Measurements from ENCODE around the gene TKTL1. TPM values are rescaled to one million over a fixed set of nuclear protein-coding genes. Genes with fewer than 3 reads are reported as not detected.
A peak's percentile ranks its signal among the peaks of the same experiment; 100 is the strongest.

TKTL1 gene
- total RNA-seq, 1 donor from 2014 or later, result not detected

GRCh38 chrX:154304846-154305245 is 9.3 kb downstream of the TKTL1 start:
- Mint-ChIP-seq H3K4me1 (ENCODE audit: low read depth) (no peaks in the 10 kb centered on the region), H3K9me3 (ENCODE audit: low read depth) (peaks cover 16% of the 10 kb centered on the region), H3K27ac (no peak overlapping the region), H3K4me3 (ENCODE audit: low read depth) (no peak overlapping the region), H3K36me3 (ENCODE audit: insufficient read depth) (no peaks in the 10 kb centered on the region), H3K27me3 (no peaks in the 10 kb centered on the region)
- DNase-seq (ENCODE audit: low spot score, unreplicated experiment), result no peak
- TF ChIP-seq, protein P1, sequence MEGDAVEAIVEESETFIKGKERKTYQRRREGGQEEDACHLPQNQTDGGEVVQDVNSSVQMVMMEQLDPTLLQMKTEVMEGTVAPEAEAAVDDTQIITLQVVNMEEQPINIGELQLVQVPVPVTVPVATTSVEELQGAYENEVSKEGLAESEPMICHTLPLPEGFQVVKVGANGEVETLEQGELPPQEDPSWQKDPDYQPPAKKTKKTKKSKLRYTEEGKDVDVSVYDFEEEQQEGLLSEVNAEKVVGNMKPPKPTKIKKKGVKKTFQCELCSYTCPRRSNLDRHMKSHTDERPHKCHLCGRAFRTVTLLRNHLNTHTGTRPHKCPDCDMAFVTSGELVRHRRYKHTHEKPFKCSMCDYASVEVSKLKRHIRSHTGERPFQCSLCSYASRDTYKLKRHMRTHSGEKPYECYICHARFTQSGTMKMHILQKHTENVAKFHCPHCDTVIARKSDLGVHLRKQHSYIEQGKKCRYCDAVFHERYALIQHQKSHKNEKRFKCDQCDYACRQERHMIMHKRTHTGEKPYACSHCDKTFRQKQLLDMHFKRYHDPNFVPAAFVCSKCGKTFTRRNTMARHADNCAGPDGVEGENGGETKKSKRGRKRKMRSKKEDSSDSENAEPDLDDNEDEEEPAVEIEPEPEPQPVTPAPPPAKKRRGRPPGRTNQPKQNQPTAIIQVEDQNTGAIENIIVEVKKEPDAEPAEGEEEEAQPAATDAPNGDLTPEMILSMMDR (IDR thresholded peaks at IDR 0.05; ENCODE audit: unreplicated experiment), result no peak

GRCh38 chrX:154305541-154306205 is 10.1 kb downstream of the TKTL1 start:
- TF ChIP-seq, protein P1 (IDR thresholded peaks at IDR 0.05; ENCODE audit: unreplicated experiment), result no peak
- H3K4me3 Mint-ChIP-seq (ENCODE audit: low read depth), result no peak overlapping the region
- peaks cover 12% of the 10 kb centered on the region for H3K9me3 Mint-ChIP-seq (ENCODE audit: low read depth)
- no peak overlapping the region for H3K27ac Mint-ChIP-seq
- no peak for DNase-seq (ENCODE audit: low spot score, unreplicated experiment)
- H3K36me3 Mint-ChIP-seq (ENCODE audit: insufficient read depth), result no peaks in the 10 kb centered on the region
- no peaks in the 10 kb centered on the region for H3K4me1 Mint-ChIP-seq (ENCODE audit: low read depth)
- no peaks in the 10 kb centered on the region for H3K27me3 Mint-ChIP-seq

DNA sequence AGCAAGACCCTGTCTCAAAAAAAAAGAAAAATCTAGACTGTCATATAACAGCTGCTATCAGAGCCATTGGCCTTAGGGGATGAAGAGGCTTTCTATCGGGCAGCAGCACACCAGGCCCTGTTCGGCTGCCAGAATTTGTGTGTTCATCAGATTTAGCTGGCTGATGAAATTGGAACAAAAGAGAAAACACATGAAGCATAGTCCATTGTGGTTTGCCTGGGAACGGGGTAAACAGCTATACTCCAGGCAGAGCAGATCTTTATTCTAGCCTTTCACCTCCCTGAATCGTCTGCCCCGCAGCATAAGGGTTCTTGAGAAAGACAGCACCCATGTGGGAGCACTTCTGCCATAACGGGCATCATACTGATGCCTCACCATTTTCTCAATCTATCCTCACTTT is 11.6 kb downstream of the TKTL1 start:
- Mint-ChIP-seq H3K4me1 (ENCODE audit: low read depth) (no peaks in the 10 kb centered on the region), H3K9me3 (ENCODE audit: low read depth) (peaks cover 20% of the 10 kb centered on the region), H3K27me3 (no peaks in the 10 kb centered on the region), H3K27ac (no peak overlapping the region), H3K36me3 (ENCODE audit: insufficient read depth) (no peaks in the 10 kb centered on the region), H3K4me3 (ENCODE audit: low read depth) (no peak overlapping the region)
- no peak for DNase-seq (ENCODE audit: low spot score, unreplicated experiment)
- TF ChIP-seq, protein P1 (IDR thresholded peaks at IDR 0.05; ENCODE audit: unreplicated experiment), result no peak

DNA sequence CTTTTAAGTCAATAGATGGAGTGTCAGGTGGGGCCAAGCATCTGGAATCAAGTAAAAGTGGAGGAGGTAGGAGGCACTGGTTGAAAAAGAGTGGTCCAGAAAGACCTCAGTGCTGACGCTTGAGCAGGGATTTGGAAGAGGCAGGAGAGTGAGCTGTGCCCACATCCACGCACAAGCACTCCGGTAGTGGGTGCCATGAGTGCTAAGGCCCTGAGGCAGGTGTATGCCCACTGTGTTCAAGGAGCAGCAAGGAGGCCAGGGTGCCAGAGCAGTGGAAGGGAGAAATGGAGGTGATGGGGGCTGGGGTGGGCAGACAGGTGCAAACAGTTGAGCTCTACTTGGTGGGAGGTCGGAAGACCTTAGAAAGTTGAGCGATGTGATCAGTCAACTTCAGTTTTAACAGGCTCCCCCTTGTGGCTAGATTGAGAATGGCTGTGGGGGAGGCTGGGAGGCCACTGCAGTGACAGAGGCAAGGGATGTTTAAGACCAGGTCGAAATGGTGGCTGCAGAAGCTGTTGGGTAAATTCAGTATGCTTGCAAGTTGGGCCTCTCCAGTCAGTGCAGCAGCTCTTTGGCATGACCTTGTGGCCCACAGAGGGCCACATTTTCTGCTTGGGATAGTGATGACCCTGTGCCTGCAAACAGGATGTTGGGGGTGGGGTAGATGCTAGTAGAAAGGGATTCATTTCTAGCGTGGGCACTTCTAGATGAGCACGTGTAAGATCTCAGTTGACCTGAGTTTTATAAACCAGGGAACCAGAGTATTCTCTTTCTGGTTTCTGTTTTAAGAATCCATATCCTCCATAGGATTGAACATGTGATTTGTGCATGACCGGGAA is 12.7 kb downstream of the TKTL1 start:
- Mint-ChIP-seq H3K4me3 (ENCODE audit: low read depth) (no peak overlapping the region), H3K4me1 (ENCODE audit: low read depth) (no peaks in the 10 kb centered on the region), H3K27ac (no peak overlapping the region), H3K9me3 (ENCODE audit: low read depth) (peaks cover 16% of the 10 kb centered on the region), H3K36me3 (ENCODE audit: insufficient read depth) (no peaks in the 10 kb centered on the region), H3K27me3 (no peaks in the 10 kb centered on the region)
- TF ChIP-seq, protein P1 (IDR thresholded peaks at IDR 0.05; ENCODE audit: unreplicated experiment), result peak; percentile 61
- DNase-seq (ENCODE audit: low spot score, unreplicated experiment), result peak; percentile 38

DNA sequence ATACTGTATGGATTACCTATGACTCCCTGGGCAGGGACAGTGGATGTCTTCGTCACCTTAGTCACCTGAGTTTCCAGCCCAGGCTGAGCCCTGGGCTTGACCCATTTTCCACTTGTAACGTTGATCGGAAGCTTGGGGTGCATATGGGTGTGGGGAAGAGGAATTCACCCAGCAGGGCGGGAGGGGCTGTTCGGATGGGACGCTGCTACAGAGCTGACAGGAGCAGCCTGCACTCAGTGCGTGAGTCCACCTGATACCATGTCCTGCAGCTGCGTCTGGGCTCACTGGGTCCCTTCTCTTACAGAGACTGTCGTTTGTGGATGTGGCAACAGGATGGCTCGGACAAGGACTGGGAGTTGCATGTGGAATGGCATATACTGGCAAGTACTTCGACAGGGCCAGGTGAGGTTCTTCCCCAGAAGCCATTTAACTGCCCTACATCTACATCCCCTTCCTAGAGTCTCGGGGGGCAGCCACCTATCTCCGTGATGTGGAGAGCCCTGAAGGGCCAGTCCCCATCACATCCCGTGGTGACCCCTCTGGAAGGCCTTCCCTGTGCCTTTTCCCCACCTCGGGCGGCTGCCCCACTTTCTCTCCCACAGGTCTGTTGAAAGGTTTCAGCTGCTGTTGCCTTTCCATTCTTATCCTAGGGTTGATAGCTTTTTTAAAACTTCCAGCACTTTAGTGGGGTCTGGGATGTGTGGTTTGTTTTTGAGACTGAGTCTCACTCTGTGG is 13.6 kb downstream of the TKTL1 start:
- TF ChIP-seq, protein P1 (IDR thresholded peaks at IDR 0.05; ENCODE audit: unreplicated experiment), result no peak
- H3K27me3 Mint-ChIP-seq, result no peaks in the 10 kb centered on the region
- H3K4me1 Mint-ChIP-seq (ENCODE audit: low read depth), result no peaks in the 10 kb centered on the region
- H3K9me3 Mint-ChIP-seq (ENCODE audit: low read depth), result peaks cover 11% of the 10 kb centered on the region
- no peak overlapping the region for H3K27ac Mint-ChIP-seq
- no peak overlapping the region for H3K4me3 Mint-ChIP-seq (ENCODE audit: low read depth)
- DNase-seq (ENCODE audit: low spot score, unreplicated experiment), result no peak
- no peaks in the 10 kb centered on the region for H3K36me3 Mint-ChIP-seq (ENCODE audit: insufficient read depth)

Data from progenitor cell of endocrine pancreas (in vitro differentiated cells).